Measurements from ENCODE around the gene CASP14.

DNA sequence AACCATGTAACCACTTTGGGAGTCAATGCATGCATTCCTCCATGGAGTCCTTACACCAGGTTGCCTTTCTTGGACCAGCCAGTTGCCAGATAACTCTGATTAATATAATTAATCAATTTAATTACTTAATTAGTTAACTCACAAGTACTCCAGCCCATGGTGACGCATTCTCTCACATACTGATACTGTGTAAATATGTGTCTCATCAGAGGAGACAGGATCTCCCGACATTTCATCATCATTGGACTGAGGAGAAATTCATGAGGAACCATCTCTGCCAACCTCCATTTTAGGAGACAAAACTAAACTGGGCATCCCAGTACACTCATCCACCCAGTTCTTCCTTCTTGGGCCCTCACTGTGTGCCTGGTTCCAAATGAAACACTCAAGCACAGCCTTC, 6.5 kb upstream of the CASP14 start:
- no peak for TF ChIP-seq POLR2A (IDR thresholded peaks at IDR 0.05)
- TF ChIP-seq, protein P1, sequence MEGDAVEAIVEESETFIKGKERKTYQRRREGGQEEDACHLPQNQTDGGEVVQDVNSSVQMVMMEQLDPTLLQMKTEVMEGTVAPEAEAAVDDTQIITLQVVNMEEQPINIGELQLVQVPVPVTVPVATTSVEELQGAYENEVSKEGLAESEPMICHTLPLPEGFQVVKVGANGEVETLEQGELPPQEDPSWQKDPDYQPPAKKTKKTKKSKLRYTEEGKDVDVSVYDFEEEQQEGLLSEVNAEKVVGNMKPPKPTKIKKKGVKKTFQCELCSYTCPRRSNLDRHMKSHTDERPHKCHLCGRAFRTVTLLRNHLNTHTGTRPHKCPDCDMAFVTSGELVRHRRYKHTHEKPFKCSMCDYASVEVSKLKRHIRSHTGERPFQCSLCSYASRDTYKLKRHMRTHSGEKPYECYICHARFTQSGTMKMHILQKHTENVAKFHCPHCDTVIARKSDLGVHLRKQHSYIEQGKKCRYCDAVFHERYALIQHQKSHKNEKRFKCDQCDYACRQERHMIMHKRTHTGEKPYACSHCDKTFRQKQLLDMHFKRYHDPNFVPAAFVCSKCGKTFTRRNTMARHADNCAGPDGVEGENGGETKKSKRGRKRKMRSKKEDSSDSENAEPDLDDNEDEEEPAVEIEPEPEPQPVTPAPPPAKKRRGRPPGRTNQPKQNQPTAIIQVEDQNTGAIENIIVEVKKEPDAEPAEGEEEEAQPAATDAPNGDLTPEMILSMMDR (IDR thresholded peaks at IDR 0.05), result no peak
